Measurements from ENCODE around the gene MYO3B.

- TF ChIP-seq CTCF (IDR thresholded peaks at IDR 0.05; ENCODE audit: control extremely low read depth in 1 of 3, insufficient read depth in 1 of 3, low read depth in 1 of 3, low read length in 3 of 3): no peak
- no peak for TF ChIP-seq ATF2 (IDR thresholded peaks at IDR 0.05; ENCODE audit: low read length)
- no peak for TF ChIP-seq MAX (IDR thresholded peaks at IDR 0.05)
- no peak for TF ChIP-seq EZH2 (IDR thresholded peaks at IDR 0.05; ENCODE audit: low read depth, low read length, severe bottlenecking)
- TF ChIP-seq POLR2A (IDR thresholded peaks at IDR 0.05; ENCODE audit: control extremely low read depth in 1 of 2, low read depth in 2 of 2, low read length in 2 of 2): no peak
- no peak for TF ChIP-seq HDAC6 (IDR thresholded peaks at IDR 0.05; ENCODE audit: low read depth, low read length)
- no peak for TF ChIP-seq EP300 (IDR thresholded peaks at IDR 0.05; ENCODE audit: borderline replicate concordance in 1 of 2, low read depth in 2 of 2, low read length in 2 of 2)
Observed at GRCh38 chr2:170521299-170521698, 343.4 kb downstream of the MYO3B start.
